Measurements from ENCODE around the gene NSD1.

Gene NSD1, protein sequence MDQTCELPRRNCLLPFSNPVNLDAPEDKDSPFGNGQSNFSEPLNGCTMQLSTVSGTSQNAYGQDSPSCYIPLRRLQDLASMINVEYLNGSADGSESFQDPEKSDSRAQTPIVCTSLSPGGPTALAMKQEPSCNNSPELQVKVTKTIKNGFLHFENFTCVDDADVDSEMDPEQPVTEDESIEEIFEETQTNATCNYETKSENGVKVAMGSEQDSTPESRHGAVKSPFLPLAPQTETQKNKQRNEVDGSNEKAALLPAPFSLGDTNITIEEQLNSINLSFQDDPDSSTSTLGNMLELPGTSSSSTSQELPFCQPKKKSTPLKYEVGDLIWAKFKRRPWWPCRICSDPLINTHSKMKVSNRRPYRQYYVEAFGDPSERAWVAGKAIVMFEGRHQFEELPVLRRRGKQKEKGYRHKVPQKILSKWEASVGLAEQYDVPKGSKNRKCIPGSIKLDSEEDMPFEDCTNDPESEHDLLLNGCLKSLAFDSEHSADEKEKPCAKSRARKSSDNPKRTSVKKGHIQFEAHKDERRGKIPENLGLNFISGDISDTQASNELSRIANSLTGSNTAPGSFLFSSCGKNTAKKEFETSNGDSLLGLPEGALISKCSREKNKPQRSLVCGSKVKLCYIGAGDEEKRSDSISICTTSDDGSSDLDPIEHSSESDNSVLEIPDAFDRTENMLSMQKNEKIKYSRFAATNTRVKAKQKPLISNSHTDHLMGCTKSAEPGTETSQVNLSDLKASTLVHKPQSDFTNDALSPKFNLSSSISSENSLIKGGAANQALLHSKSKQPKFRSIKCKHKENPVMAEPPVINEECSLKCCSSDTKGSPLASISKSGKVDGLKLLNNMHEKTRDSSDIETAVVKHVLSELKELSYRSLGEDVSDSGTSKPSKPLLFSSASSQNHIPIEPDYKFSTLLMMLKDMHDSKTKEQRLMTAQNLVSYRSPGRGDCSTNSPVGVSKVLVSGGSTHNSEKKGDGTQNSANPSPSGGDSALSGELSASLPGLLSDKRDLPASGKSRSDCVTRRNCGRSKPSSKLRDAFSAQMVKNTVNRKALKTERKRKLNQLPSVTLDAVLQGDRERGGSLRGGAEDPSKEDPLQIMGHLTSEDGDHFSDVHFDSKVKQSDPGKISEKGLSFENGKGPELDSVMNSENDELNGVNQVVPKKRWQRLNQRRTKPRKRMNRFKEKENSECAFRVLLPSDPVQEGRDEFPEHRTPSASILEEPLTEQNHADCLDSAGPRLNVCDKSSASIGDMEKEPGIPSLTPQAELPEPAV (N-terminal part only)

DNA sequence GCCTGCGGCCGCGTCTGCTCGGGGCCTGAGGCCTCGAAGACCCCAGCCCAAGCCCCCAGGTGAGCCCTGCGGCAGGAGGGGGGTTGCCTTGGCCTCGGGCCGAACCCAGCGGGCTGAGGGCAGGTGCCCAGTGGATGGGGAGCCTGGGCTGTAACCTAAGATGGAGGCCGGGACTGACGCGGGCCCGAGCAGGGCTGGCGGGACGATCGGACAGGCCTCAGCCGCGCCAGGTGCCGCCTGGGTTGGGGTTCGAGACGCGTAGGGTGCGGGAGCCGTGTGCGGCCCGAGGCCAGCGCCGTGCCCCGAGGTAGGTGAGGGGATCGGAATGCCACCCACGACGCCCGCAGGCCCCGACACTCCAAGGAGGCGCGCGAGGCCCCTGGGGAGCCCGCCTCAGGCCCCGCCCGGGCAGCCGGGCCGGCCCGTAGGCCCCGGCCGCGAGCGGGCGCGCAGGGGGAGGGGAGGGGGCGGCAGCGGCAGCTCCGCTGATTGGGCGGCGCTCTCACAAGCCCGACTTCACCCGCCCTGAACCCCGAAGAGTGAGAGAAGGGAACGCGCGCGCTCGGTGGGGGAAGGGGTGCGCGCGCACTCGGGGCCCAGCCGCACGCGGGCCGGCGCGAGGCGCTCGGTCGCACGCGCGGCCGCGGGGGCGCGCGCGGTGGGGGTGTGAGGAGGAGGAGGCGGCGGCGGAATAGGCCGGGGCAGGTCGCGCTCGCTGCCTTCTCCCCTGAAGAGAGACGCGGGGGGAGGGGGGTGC is at the start of gene NSD1:
Gene NSD1 (plus strand): TSS at position 678 of the 757 bp plus-strand sequence. CDS start 1,331 bp downstream, outside the sequence.
- no peak for FAIRE-seq

DNA sequence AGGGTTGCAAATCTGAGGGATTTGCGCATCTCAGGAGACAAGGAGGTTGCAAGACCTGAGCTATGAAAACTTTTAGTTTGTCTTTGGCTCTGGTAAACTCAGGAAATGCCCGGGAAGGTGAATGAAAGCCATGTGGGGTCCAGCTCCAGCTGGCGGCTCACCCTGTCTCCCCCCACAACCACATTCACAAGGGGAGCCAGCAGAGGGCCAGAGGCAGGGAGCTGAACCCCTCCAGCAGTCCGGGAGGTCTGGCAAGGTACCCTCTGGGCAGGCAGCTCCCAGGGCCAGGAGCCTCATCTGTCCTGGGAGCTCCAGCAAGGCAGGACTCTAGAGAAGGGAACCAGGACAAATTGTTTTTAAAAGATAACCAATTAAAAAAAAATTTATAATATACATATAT is 49.4 kb upstream of the NSD1 start:
- FAIRE-seq: no peak

DNA sequence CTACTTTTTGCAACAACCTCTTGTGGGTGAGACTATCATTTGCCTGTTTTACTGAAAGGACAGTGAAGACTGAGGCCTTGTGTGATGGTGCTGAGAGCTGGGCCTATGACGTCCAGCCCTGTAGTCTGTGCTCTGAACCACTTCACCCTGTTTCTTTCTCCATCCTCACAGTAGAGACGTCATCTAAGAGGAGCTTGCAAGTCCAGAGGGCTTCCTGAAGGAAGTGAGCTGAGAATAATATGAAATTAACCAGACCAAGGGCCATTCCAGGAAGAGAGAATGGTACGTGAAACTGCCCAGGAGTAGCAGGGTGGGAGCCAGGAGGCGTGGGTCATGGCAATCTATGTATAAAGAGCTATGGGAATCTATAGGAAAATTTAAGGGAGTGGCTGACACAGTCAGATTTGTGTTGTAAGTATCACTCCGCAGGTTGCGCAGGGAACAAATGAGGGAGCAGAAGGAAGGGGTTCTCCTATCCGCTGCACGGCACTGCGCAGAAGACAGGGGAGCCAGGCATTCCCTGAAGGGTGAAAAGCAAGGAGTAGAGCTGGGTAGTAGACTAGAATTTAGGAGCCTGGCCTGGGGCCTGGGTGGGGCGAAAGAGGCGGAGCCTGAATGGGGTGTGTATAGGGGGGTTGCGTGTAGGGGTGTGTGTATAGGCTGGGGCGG is 47.5 kb upstream of the NSD1 start:
- FAIRE-seq: no peak

GRCh38 chr5:177086654-177087397 is 46.7 kb upstream of the NSD1 start, which contains the start of gene FGFR4:
Gene FGFR4 (plus strand): TSS chr5:177086915. CDS start chr5:177089603, 2,688 bp downstream.
- no peak for FAIRE-seq

GRCh38 chr5:177087398-177088005 is 46.1 kb upstream of the NSD1 start:
- FAIRE-seq: no peak

DNA sequence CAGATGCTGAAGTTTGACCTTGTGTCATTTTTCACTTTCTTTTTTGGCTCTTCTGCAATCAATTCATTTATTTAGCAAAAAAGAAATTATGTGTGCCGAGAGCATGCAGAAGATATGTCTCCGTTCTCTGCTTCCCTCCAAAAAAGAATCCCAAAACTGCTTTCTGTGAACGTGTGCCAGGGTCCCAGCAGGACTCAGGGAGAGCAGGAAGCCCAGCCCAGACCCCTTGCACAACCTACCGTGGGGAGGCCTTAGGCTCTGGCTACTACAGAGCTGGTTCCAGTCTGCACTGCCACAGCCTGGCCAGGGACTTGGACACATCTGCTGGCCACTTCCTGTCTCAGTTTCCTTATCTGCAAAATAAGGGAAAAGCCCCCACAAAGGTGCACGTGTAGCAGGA is 44.4 kb upstream of the NSD1 start:
- no peak for FAIRE-seq

GRCh38 chr5:177089825-177090641 is 43.5 kb upstream of the NSD1 start:
- no peak for FAIRE-seq

GRCh38 chr5:177090813-177091212 is 42.8 kb upstream of the NSD1 start:
- FAIRE-seq: no peak

DNA sequence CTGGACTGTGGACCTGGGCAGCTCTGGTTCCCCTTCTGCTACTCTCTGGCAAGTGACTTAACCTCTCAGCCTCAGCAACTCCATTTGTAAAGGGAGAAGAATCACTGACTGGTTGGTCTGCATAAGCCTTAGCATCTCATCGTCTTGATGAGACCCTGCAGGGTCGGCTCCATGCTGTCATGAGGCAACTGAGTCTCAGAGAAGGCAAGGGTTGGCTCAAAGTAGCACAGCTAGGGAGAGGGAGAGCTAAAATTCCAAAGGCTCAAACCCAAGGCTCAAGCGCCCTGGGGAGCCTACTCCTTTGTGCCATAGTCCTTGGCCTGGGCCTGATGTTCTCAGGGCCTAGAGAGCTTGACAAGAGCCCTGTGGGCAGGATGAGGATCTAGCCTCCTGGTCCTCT is 42.3 kb upstream of the NSD1 start:
- FAIRE-seq: no peak

DNA sequence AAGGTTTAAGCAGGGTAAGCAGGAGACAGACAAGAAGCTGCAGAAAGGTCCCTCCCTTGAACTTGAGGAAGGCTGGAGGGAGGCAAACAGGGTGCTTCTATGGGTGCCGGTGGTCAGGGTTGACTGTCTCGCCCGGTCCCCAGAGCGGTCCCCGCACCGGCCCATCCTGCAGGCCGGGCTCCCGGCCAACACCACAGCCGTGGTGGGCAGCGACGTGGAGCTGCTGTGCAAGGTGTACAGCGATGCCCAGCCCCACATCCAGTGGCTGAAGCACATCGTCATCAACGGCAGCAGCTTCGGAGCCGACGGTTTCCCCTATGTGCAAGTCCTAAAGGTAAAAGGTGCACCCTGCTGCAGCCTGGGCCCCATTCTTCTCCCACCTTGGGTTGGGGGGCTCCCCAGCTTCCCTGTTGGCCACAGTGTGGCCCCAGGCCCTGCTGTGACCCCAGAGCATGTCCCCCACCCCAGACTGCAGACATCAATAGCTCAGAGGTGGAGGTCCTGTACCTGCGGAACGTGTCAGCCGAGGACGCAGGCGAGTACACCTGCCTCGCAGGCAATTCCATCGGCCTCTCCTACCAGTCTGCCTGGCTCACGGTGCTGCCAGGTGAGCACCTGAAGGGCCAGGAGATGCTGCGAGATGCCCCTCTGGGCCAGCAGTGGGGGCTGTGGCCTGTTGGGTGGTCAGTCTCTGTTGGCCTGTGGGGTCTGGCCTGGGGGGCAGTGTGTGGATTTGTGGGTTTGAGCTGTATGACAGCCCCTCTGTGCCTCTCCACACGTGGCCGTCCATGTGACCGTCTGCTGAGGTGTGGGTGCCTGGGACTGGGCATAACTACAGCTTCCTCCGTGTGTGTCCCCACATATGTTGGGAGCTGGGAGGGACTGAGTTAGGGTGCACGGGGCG is 41.1 kb upstream of the NSD1 start:
- no peak for FAIRE-seq

GRCh38 chr5:177093082-177093712 is 40.4 kb upstream of the NSD1 start:
- no peak for FAIRE-seq

DNA sequence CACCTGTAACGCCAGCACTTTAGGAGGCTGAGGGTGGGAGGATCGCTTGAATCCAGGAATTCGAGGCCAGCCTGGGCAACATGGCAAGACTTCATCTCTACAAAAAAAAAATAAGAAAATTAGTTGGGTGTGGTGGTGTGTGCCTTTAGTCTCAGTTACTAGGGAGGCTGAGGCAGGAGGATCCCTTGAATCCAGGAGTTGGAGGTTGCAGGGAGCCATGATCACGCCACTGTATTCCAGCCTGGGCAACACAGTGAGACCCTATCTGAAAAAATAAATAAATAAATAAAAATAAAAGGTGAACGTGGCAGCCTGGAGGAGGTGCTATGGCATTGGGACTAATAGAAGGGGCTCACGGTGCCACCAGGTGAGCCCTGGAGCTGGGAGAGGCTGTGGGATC is 39.8 kb upstream of the NSD1 start:
- no peak for FAIRE-seq

- no peak for FAIRE-seq
Observed at GRCh38 chr5:177094224-177095087, 39.1 kb upstream of the NSD1 start.

DNA sequence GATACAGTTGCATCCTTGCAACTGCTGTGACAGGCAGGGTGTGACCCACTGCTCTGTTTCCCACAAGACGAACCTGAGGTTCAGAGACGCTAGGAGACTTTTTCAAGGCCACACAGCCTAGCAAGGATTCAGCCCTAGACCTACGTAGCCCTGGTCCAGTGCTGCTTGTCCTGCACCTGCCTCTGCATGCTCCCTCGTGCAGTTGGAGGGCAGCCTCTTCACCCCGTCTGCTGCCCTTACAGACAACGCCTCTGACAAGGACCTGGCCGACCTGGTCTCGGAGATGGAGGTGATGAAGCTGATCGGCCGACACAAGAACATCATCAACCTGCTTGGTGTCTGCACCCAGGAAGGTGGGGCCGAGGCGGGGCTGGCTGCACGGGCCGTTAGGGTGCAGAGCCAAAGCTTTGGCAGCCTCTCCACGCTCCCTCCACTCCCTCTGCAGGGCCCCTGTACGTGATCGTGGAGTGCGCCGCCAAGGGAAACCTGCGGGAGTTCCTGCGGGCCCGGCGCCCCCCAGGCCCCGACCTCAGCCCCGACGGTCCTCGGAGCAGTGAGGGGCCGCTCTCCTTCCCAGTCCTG is 38.4 kb upstream of the NSD1 start:
- FAIRE-seq: no peak

GRCh38 chr5:177096162-177097015 is 37.2 kb upstream of the NSD1 start:
- FAIRE-seq: no peak
